Kidney capillary endothelial cell (primary cell): ENCODE measurements around the gene MOG.

Experiments used
- DNase-seq: peaks from one replicate; pipeline ENCODE4 v3.0.0-alpha.2; 2018; ENCODE audit warnings: low spot score

Gene MOG

GRCh38 chr6:29656798-29657197, at the start of gene MOG:
TSS of gene MOG (plus strand) at chr6:29657092. CDS start at chr6:29657210, 118 bp downstream.
- DNase-seq, result no peak

DNA sequence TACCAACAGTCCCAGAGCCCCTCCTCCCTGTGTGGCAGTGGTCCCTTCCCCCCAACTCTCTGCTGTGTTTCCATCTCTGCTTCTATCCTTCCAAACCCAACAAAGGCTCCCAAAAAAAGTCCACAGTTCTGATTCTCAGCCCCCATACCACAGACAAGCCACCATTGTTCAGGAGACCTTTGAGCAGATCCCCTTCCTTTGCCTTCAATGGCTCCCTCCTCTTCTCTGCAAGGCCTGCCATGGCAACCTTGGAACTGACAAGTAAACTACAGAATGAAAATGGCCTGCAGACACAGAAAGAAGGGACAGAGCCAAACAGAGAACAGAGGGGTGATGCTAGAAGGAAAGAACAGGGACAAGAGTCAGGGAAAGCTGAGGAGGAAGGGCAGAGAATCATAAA, 48.8 kb upstream of the MOG start:
- no peak for DNase-seq

- no peak for DNase-seq
Observed at GRCh38 chr6:29610540-29610939, 46.4 kb upstream of the MOG start.

DNA sequence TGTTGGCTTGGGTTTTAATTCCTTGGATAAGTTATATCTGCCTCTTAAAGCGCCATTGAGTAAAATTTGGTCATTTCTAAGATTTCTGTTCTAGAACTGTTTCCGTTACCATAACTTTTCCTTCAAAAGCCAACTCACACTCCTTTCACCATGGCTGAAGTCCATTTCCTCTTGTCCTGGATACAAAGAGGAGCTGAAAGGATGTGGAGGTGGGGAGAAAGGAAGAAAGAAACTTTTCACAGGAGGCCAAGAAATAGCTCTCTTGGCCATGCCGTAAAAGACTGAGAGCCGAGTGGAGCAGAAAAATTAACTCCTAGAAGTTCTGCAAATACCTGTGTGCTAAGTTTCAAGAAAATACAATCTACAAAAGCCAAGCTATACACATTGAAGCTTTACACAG, 45.5 kb upstream of the MOG start:
- DNase-seq, result no peak

DNA sequence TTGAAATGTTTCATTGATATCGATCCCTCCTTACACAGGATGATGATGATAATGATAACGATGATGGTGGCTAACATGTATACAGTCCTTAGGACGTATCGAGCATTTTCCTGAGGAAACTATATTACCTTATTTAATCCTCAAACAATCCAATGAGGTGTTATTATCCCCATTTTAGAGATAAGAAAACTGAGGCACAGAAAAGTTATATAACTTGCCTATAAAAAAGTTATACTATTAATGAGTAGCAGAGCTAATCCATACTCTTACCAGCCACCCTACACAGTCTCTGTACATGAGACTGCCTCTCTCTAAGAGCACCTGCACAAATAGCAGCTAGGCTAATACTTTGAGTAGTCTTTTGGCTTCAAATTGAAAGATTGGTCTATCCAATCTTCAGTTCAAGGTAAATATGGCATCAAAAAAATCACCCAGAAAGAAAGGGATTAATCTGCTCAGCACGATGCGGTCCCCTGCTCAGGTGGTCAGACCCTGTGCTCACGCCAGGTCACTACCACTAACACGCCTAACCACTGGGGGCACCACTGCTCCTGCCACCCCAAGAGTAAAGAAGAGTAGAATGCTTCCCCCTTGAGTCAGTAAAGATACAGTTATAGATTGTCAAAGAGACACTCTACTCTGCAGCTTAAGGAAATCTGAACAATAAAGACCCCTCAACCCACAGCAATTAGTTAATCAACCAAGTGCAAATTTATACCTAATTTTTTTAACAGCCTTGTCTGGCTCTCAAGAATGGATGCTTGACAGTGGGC, 38.9 kb upstream of the MOG start:
- no peak for DNase-seq

- DNase-seq, result no peak
Observed at GRCh38 chr6:29619578-29620160, 37.2 kb upstream of the MOG start.

GRCh38 chr6:29620630-29621029, 36.3 kb upstream of the MOG start:
- DNase-seq, result no peak

DNA sequence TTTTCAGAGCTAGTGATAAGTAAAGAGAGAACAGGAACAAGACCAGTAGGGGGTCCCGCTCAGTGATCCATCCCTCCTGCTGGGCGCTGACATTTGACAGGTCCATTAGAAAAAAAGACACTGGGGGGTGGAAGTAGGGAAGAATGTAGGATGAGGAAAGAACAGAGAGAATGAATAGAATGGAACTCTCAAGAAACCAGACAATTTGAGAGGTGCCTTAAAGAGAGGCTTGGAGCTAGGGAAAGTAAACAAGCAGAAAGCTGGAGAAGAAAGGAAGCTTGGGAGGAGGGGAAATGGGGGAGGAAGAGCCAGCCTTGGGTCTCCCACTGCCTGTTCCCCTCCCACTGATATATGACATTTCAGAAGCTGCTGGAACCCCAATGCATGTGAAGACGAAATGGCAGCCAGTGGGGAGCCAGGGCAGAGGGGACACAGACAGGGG, 32.4 kb upstream of the MOG start:
- no peak for DNase-seq

DNA sequence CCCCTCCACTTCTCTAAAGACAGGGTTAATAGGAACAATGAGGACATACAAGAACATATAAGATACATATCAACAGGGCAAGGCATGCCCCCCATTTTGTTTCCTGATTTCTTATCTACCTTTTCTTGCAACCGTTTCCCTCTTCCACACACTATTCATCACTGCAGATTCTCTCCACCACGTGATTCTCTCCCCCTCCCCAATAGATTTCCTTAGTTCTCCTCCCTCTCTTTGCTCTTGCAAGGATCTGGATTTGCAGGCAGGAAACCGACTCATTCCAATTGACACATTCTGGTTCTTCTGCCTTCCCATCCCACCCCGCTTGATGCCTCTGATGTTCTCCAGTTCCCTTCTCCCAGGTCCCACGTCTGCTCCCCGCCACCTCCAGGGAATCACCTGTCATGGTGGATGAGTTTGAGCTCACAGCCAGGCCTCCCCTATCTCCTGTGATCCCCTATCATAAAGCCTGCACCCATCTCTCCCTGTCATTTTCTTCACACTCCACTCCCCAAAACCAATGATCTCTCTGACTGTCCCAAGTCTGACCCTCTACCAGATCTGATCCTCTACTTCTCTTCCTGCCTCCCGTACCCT, 31.5 kb upstream of the MOG start:
- no peak for DNase-seq

GRCh38 chr6:29626948-29627754, 29.7 kb upstream of the MOG start:
- no peak for DNase-seq

DNA sequence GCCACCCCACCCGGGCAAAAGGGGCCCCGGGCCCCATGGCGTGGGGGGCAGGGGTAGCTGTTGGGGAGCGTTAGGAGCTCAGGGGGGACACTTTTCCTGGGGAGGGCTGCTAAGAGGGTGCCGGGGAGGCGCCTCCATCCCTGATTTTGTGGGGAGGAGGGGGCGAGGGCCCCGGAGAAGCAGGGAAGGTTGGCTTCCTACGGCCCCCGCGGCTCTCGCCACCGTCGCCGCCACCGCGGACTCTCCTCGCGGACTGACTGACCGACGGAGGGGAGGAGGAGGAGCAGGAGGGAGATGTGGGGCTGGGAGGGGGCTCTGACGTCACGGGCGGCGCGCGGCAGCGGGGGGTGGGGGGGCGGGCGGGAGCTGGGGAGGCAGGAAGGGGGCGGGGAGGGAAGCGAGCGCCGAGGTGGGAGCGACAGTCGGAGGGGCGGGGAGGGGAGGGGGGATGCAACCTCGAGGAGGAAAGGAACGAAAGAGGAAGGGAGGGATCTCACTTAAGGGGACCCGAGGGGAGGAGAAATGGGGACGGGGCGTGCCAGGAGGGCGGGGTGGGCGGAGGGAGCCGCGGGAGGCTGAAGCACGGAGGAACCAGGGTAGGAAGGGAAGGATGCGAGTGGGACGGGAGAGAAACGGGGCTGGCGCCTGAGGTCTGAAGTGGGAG, 29.0 kb upstream of the MOG start:
- no peak for DNase-seq

- DNase-seq, result peak; percentile 56
Observed at GRCh38 chr6:29628419-29629281, 28.2 kb upstream of the MOG start.

- no peak for DNase-seq
Observed at GRCh38 chr6:29629571-29629970, 27.3 kb upstream of the MOG start.

DNA sequence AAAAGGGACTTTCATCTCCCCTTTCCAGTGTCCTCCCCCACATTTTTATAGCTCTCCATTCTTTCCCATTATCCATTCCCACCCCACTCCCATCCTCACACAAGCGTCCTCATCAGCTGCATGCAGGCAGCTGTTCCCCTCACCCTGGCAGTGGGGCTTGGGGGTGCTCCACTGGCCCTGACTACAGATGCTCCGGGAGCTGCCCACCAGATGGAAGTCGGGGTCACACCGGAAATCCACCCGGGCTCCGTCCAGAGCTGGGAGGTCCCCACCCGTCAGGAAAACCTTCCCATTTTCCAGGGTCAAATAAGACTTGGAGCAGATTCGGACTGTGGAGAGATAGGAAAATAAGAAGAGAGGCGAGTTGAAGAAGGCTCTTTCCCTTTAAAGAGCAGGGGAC, 26.6 kb upstream of the MOG start:
- DNase-seq, result no peak

DNA sequence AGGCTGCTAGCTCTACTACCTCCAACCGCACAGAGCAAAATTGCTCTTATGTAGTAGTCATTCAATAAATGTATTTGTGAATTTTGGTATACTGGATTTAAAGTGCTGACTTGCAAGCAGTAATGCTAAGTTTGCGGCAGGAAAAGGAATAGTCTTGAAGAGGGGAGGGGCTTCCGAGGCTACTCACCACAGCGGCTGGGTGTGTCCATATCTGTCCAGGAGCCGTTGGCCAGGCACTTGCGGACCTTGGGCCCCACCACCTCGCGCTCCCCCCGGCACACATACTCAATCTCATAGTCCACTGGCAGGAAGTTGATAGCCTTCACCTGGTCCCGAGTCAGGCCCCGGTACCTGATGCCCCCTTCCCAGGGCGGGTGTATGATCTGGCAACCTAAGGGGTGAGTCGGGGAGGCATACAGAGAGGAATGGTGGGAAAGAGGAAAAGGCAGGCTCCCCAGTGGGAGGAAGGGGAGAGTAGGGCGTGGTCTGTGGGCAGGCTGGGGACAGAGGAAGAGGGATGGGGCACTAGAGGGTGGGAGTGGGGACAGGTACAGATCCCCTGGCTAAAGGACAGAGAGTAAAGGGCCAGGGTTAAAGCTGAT, 25.6 kb upstream of the MOG start:
- no peak for DNase-seq

- DNase-seq, result no peak
Observed at GRCh38 chr6:29631860-29632731, 24.8 kb upstream of the MOG start.

- DNase-seq, result peak; percentile 38
Observed at GRCh38 chr6:29632789-29633533, 23.9 kb upstream of the MOG start, which contains the start of gene GABBR1. TSS of gene GABBR1 (minus strand) at chr6:29633183. CDS start at chr6:29632385, 798 bp downstream.

- DNase-seq, result no peak
Observed at GRCh38 chr6:29633534-29633905, 23.4 kb upstream of the MOG start.

DNA sequence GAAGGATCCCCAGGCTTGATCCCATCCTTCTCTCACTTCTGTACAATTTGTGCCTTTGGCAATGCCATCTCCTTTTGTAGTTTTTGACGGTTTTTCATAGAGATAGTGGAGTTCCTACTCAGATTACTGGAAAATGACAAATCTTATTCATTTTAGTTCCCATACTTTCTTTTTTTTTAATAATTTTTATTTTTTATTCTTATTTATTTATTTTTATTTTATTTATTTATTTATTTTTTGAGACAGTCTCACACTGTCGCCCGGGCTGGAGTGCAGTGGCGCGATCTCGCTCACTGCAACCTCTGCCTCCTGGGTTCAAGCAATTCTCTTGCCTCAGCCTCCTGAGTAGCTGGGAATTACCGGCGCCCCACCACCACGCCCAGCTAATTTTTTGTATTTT, 19.6 kb upstream of the MOG start:
- no peak for DNase-seq
